Endothelial cell of umbilical vein (primary cell): Measurements from ENCODE around the gene TOM1L2. TPM values are rescaled to one million over a fixed set of nuclear protein-coding genes. Genes with fewer than 3 reads are reported as not detected.

Experiments
- BruUV-seq: library from RNA; stranded (reverse); fragments of 400-500 nt; replicated peaks from 2 replicates; lab custom pipeline; 2021; lab: Mats Ljungman, UMichigan
- CTCF ChIA-PET: fragments of 300-600, 350-600 bp; sonication (Branson Sonifier 250); formaldehyde crosslinking; loops from one replicate; lab custom pipeline; 2021; ENCODE audit warnings: antibody characterized with exemption, inconsistent platforms; lab: Charles Lee
- POLR2A ChIA-PET: fragments of 300-600, 350-600 bp; sonication (Branson Sonifier 250); formaldehyde crosslinking; loops from one replicate; lab custom pipeline; 2021; ENCODE audit warnings: antibody characterized with exemption, inconsistent platforms; lab: Charles Lee
- DNase-seq: peaks from one replicate; pipeline ENCODE4 v3.0.0-alpha.2; 2011; ENCODE audit warnings: low read depth, low spot score
- FAIRE-seq: peaks from 2 replicates; lab custom pipeline; 2011; peaks lifted over from hg19 to GRCh38; lab: Jason Lieb, UNC
- H2AFZ ChIP-seq: 2 replicates; pipeline ENCODE4 v1.6.0; 2012; ENCODE audit warnings: low read depth, low read length, control low read depth, inconsistent platforms
- H3K27ac ChIP-seq: 2 replicates; pipeline ENCODE4 v1.5.1; 2011; ENCODE audit warnings: low read depth, mild to moderate bottlenecking, control low read depth, low read length, moderate library complexity; ENCODE audit not compliant: insufficient read depth
- H3K27me3 ChIP-seq, 2 experiments: 2 replicates each; pipeline versions ENCODE4 v1.6.0 to v1.6.1; 2011; ENCODE audit warnings: low read length in 2 of 2, mixed read lengths in 1 of 2; ENCODE audit not compliant: control insufficient read depth in 2 of 2, insufficient read depth in 2 of 2
- H3K36me3 ChIP-seq, 2 experiments: 2 replicates in 1 of 2; 3 replicates in 1 of 2; pipeline ENCODE4 v1.5.1; 2011; ENCODE audit warnings: low read length in 2 of 2, mild to moderate bottlenecking in 1 of 2, moderate library complexity in 1 of 2; ENCODE audit not compliant: control insufficient read depth in 2 of 2, insufficient read depth in 2 of 2; ENCODE audit errors: extremely low read depth in 1 of 2
- H3K4me1 ChIP-seq: 3 replicates; pipeline ENCODE4 v1.5.1; 2011; ENCODE audit warnings: mild to moderate bottlenecking, low read length; ENCODE audit not compliant: control insufficient read depth, insufficient read depth; ENCODE audit errors: extremely low read depth
- H3K4me2 ChIP-seq: 2 replicates; pipeline ENCODE4 v1.6.1; 2011; ENCODE audit warnings: low read length, control low read depth, mixed read lengths; ENCODE audit not compliant: insufficient read depth
- H3K4me3 ChIP-seq, 3 experiments: fragments of 200-600 bp in 1 of 3; sonication (generic), shearing (Covaris generic) in 1 of 3; replicated peaks in 1 of 3; 2 replicates each; pipeline ENCODE4 v1.5.1; 2011 to 2016; ENCODE audit warnings: control low read depth in 3 of 3, low read length in 3 of 3, mild to moderate bottlenecking in 2 of 3, inconsistent platforms in 1 of 3, low read depth in 1 of 3, moderate library complexity in 1 of 3; ENCODE audit not compliant: insufficient read depth in 1 of 3
- H3K79me2 ChIP-seq: 2 replicates; pipeline ENCODE4 v1.6.0; 2012; ENCODE audit warnings: low read length, inconsistent platforms; ENCODE audit not compliant: control insufficient read depth, insufficient read depth
- H3K9ac ChIP-seq: replicated peaks from 2 replicates; pipeline ENCODE3; 2011; ENCODE audit warnings: low read length, control low read depth; ENCODE audit not compliant: insufficient read depth; ENCODE audit errors: extremely low read depth
- H3K9me1 ChIP-seq: replicated peaks from 3 replicates; pipeline ENCODE4 v1.6.0; 2011; ENCODE audit warnings: mild to moderate bottlenecking, low read length; ENCODE audit not compliant: control insufficient read depth, insufficient read depth; ENCODE audit errors: extremely low read depth
- H3K9me3 ChIP-seq: replicated peaks from 2 replicates; pipeline ENCODE4 v1.5.1; 2012; ENCODE audit warnings: low read length, inconsistent platforms; ENCODE audit not compliant: control insufficient read depth, insufficient read depth
- H4K20me1 ChIP-seq: replicated peaks from 2 replicates; pipeline ENCODE3; 2011; ENCODE audit warnings: mild to moderate bottlenecking, low read length; ENCODE audit not compliant: control insufficient read depth, insufficient read depth; ENCODE audit errors: extremely low read depth
- EZH2 ChIP-seq: IDR thresholded peaks from 2 replicates; pipeline ENCODE4 v1.6.1; 2012; ENCODE audit warnings: borderline replicate concordance, low read depth, mild to moderate bottlenecking, moderate library complexity, low read length, inconsistent platforms; ENCODE audit not compliant: severe bottlenecking
- FOS ChIP-seq: IDR thresholded peaks from 2 replicates; pipeline ENCODE4 v1.6.1; 2011; ENCODE audit warnings: mild to moderate bottlenecking, low read length, moderate library complexity, borderline replicate concordance; ENCODE audit not compliant: insufficient read depth
- GATA2 ChIP-seq: IDR thresholded peaks from 2 replicates; pipeline ENCODE4 v1.7.0; 2011; ENCODE audit warnings: low read depth, mild to moderate bottlenecking, moderate library complexity, mixed read lengths, low read length; ENCODE audit not compliant: insufficient read length, insufficient read depth
- JUN ChIP-seq: IDR thresholded peaks from 2 replicates; pipeline ENCODE4 v1.6.1; 2011; ENCODE audit warnings: borderline replicate concordance, low read depth; ENCODE audit not compliant: insufficient read length, insufficient read depth
- MYC ChIP-seq: IDR thresholded peaks from one replicate; pipeline ENCODE4 v1.6.1; 2011; ENCODE audit warnings: mild to moderate bottlenecking, low read depth, low read length
- POLR2A ChIP-seq: IDR thresholded peaks from 2 replicates; pipeline ENCODE4 v1.6.1; 2012; ENCODE audit warnings: low read depth, mild to moderate bottlenecking, control low read depth, low read length
- POLR2AphosphoS5 ChIP-seq: IDR thresholded peaks from 2 replicates; pipeline ENCODE4 v1.6.1; 2012; ENCODE audit warnings: low read depth, mild to moderate bottlenecking, control low read depth, low read length, moderate library complexity; ENCODE audit not compliant: insufficient read depth
- dilution Hi-C: fragments of 300-500 bp; cut with MboI; formaldehyde crosslinking; loops from one replicate; pipeline ENCODE4 v1.15.0; 2019; ENCODE audit warnings: low sequenced_read_pairs; ENCODE audit not compliant: extremely low pct_ligation_motif_present
- intact Hi-C: fragments of 100-400 bp; cut with micrococcal nuclease; formaldehyde crosslinking; loops from one replicate; pipeline ENCODE4 v1.10.0; 2022
- polyA plus RNA-seq, 4 experiments: library from polyadenylated mRNA; depleted of rRNA in 3 of 4; stranded (reverse) in 3 of 4; unstranded in 1 of 4; fragments of >200 nt; gene quantifications; 2 replicates each; pipeline versions ENCODE4 v1.2.1 to v1.2.3, GENCODE V29; 2011 to 2012; ENCODE audit warnings: missing spikeins in 1 of 4
- total RNA-seq: library from RNA; stranded (reverse); gene quantifications from 2 replicates; pipeline ENCODE4 v1.2.3, GENCODE V29; 2021
- TF ChIP-seq, protein P1 (sequence below), 2 donors: IDR thresholded peaks; 1 replicate in 1 of 2; 2 replicates in 1 of 2; pipeline ENCODE4 v1.5.1; 2011; ENCODE audit warnings: low read length in 2 of 2, mild to moderate bottlenecking in 2 of 2, moderate library complexity in 2 of 2, control low read depth in 1 of 2, inconsistent platforms in 1 of 2, low read depth in 1 of 2; ENCODE audit not compliant: insufficient read depth in 1 of 2; ENCODE audit errors: extremely low read depth in 1 of 2
- TF ChIP-seq, protein P2 (sequence below): IDR thresholded peaks from 2 replicates; pipeline ENCODE4 v1.6.1; 2011; ENCODE audit not compliant: insufficient read depth, insufficient read length

The TOM1L2 gene
- total and polyA plus RNA-seq, 2 donors (not counting 3 experiments of a cell fraction or from before 2014, with no cell fraction given): 31.7 to 37.6 TPM

DNA sequence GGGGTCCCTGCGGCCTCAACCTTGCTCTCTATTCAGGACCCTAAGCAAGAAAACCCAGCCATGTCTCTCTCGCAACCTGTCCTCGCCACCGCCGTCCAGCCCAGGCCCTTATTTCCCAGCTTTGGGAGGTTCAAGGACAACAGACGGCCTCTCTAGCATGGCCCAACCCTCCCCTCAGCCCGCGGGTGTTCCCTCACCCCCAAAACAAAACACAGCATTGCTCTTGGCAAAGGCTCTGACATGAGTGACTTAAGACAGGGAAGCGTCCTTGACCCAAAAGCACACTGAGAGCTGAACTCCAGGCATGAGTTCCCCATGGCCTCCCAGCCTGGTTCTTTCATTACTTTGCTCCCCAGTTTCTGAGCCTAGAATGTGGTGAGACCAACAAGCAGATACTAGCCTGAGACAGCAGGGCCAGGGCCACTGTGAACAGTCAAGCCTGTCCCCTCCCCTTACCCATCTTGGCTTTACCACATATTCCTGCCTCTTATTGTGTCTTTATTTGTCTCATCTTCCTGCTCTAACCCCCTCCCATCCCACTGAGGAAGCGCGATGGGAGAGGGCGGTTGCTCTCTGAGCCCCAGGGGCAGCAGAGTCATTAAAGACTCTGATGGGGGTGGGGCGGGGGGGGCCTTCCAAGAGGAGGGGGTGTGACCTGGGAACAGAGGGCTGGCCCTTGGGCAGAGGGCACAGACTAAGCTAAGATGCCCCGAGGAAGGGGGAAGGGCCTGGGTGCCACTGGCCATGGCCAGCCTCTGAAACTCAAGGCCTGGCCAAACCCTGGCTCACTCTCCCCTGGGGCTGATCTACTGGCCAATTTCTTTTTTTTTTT is 147.2 kb downstream of the TOM1L2 start:
- Histone ChIP-seq H4K20me1 (no peaks in the 10 kb centered on the region), H3K4me1 (peaks cover 27% of the 10 kb centered on the region)
- DNase-seq: no peak

More for the DNA sequence above, 147.2 kb downstream of the TOM1L2 start:
- dilution Hi-C loops (no loop called here), intact Hi-C loops (no loop called here)
- Histone ChIP-seq H3K9me1 (no peaks in the 10 kb centered on the region), H3K4me2 (no peak overlapping the region), H3K9me3 (no peaks in the 10 kb centered on the region), H3K79me2 (peaks cover 70% of the 10 kb centered on the region), H3K36me3 (no peaks in the 10 kb centered on the region), H3K27me3 (no peaks in the 10 kb centered on the region), H3K9ac (no peak overlapping the region), H3K4me3 (no peak overlapping the region), H3K27ac (peak overlapping the region; percentile 53), H2AFZ (no peak overlapping the region)
- TF ChIP-seq, protein P1, sequence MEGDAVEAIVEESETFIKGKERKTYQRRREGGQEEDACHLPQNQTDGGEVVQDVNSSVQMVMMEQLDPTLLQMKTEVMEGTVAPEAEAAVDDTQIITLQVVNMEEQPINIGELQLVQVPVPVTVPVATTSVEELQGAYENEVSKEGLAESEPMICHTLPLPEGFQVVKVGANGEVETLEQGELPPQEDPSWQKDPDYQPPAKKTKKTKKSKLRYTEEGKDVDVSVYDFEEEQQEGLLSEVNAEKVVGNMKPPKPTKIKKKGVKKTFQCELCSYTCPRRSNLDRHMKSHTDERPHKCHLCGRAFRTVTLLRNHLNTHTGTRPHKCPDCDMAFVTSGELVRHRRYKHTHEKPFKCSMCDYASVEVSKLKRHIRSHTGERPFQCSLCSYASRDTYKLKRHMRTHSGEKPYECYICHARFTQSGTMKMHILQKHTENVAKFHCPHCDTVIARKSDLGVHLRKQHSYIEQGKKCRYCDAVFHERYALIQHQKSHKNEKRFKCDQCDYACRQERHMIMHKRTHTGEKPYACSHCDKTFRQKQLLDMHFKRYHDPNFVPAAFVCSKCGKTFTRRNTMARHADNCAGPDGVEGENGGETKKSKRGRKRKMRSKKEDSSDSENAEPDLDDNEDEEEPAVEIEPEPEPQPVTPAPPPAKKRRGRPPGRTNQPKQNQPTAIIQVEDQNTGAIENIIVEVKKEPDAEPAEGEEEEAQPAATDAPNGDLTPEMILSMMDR (IDR thresholded peaks at IDR 0.05; ENCODE audit: extremely low read depth in 1 of 2, insufficient read depth in 1 of 2, low read depth in 1 of 2, low read length in 2 of 2): no peak
- TF ChIP-seq GATA2 (no peak), EZH2 (no peak), JUN (no peak), POLR2AphosphoS5 (no peak), FOS (no peak), POLR2A (no peak), MYC (no peak)
- TF ChIP-seq, protein P2, sequence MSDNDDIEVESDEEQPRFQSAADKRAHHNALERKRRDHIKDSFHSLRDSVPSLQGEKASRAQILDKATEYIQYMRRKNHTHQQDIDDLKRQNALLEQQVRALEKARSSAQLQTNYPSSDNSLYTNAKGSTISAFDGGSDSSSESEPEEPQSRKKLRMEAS: no peak
- POLR2A ChIA-PET: no interaction called here
- CTCF ChIA-PET: no interaction called here
- BruUV-seq: no TSS peak
- no peak for FAIRE-seq
